Activated T-cell treated with anti-CD3 and anti-CD28 coated beads, Interleukin-2, amount 50 U/mL, for 24 hours (primary cell): ENCODE data around the gene NAA38.
"Not testable (repeated sequence)": the region's sequence is repeated elsewhere in the genome, so short reads cannot be mapped to it uniquely, and the experiment has no call there.

Experiments
- DNase-seq: peaks from one replicate; pipeline ENCODE4 v3.0.0-alpha.2; 2020
- H3K27ac Mint-ChIP-seq: 2 replicates; pipeline ENCODE4 v1.8.0; 2020; ENCODE audit warnings: mild to moderate bottlenecking, mixed read lengths
- H3K27me3 Mint-ChIP-seq: 2 replicates; pipeline ENCODE4 v1.8.0; 2020; ENCODE audit warnings: mixed read lengths
- H3K36me3 Mint-ChIP-seq: 2 replicates; pipeline ENCODE4 v1.8.0; 2020; ENCODE audit warnings: low read depth, mixed read lengths
- H3K4me1 Mint-ChIP-seq: 2 replicates; pipeline ENCODE4 v1.8.0; 2020; ENCODE audit warnings: low read depth, mixed read lengths
- H3K4me3 Mint-ChIP-seq: 2 replicates; pipeline ENCODE4 v1.8.0; 2020; ENCODE audit warnings: mild to moderate bottlenecking, moderate library complexity, mixed read lengths
- H3K9me3 Mint-ChIP-seq: 2 replicates; pipeline ENCODE4 v1.8.0; 2020; ENCODE audit warnings: mixed read lengths

Gene NAA38

DNA sequence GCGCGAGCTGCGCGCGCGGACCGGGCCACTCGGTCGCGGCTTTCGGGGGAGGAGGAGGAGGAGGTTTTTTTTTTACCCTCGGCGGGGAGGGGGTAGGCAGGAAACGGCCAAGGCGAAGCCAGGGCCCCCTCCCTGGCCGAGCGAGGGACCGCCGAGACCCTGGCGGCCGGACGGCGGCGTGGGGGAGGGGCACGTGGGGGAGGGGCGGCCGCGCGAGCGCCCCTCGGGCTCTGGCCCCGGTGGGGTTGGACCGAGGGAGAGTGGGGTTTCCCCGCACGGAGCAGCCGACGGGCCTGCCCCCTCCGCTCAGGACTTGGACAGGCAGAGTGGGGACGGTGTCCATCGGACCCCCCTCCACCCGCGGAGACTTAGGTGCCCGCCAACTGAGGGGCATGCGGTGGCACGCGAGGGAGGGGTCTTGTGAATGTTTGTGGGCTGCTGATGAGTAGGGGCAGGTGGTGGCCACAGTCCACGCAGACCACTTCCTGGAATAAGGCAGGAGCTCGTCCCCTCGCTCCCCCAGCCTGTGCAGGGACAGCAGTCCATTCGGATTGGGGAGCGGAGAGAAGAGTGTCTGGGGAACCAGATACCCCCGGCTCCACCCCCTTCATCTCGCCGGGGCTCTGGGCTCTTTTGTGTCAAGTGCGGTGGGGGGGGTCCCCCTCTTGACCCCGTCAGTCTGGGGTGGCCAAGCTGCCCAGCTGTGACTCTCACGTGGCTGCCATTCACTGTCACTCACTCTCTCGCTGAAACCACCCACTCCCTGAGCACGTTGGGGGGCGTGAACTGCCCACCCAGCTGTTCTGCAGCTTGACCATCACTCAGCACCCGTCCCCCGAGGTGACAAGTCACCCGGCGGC is 28.2 kb upstream of the NAA38 start:
- no peaks in the 10 kb centered on the region for H3K27me3 Mint-ChIP-seq
- H3K36me3 Mint-ChIP-seq: peaks cover 28% of the 10 kb centered on the region
- H3K4me1 Mint-ChIP-seq: peaks cover 10% of the 10 kb centered on the region
- H3K27ac Mint-ChIP-seq: peak overlapping the region; percentile 49
- no peak overlapping the region for H3K4me3 Mint-ChIP-seq
- peak; percentile 75 for DNase-seq
- no peaks in the 10 kb centered on the region for H3K9me3 Mint-ChIP-seq

DNA sequence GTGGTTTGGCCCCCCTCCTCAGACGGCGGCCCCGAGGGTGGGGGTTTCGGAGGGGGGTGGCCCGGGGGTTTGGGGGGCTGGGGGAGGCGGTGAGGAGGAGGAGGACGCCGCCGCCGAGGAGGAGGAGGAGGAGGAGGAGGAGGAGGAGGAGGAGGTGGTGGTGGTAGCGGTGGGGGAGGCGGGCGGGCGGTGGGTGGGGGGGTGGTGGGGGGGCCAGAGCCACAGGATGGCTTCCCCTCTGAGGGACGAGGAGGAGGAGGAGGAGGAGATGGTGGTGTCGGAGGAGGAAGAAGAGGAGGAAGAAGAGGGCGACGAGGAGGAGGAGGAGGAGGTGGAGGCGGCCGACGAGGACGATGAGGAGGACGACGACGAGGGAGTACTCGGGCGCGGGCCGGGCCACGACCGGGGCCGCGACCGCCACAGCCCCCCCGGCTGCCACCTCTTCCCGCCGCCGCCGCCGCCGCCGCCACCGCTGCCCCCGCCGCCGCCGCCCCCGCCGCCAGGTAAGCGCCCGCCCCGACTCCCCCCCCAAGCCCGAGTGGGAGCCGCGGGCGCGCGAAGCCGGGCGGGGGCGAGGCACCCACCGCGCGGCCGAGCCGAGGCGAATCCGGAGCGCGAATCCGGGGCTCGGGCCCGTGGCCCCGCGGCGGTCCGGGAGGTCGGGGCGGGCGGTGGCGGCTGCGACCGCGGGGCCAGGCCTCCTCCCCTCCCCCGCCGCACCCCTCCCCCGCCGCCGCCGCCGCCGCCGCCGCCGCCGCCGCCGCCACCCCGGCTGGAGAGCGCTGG is 27.4 kb upstream of the NAA38 start:
- Mint-ChIP-seq H3K4me1 (peaks cover 3% of the 10 kb centered on the region), H3K36me3 (peaks cover 20% of the 10 kb centered on the region), H3K27ac (peak overlapping the region; percentile 75), H3K27me3 (no peaks in the 10 kb centered on the region), H3K9me3 (no peaks in the 10 kb centered on the region), H3K4me3 (peak overlapping the region; percentile 67)
- peak; percentile 69 for DNase-seq

DNA sequence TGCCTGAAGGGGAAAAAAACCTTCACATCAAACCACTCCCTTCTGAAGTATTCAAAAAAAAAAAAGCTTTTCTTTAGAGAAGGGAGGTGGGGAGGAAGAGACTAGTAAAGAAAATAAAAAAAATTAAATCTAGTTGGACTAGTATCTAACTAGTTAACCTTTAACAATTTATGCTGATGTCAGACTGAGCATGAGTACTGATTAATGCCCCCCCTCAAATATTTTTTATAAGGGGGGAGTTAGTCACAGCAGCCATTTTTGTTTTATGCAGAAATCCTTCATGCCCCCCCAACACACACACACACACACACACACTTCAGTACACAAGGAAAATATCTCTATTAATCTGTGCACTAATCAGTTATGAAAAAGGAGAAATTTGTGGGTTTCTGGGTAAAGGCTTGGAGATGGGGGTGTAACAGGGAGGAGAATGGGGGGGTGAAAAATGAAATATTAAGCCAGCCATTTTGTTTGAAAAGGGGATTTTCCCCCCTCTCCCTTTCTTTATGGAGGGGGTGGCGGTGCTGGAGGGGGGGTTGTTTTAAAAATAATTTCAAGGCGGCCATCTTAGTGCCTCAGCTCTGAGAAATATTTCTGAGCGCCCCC is 26.5 kb upstream of the NAA38 start:
- Mint-ChIP-seq H3K4me1 (peaks cover 3% of the 10 kb centered on the region), H3K36me3 (peaks cover 17% of the 10 kb centered on the region), H3K27ac (peak overlapping the region; percentile 85), H3K9me3 (no peaks in the 10 kb centered on the region), H3K4me3 (no peak overlapping the region), H3K27me3 (no peaks in the 10 kb centered on the region)
- no peak for DNase-seq

DNA sequence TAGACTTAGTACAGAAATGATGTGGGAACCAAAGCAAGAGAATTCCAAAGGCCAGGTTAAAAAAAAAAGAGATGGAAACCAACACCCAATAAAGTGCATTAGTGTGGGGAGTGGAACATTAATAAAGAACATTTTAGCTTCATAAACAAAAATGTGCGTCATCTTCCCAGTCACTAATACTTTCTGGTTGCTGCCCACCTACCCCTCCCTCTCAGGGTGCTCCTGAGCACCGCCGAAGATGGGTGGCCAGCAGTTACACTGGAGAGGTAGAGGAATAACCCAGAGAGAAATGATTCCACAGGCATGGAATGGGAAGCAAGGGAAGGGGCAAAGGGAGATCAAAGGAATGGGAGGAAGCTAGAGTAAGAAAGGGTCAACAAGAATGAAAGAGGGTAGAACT is 25.3 kb upstream of the NAA38 start:
- H3K9me3 Mint-ChIP-seq: no peaks in the 10 kb centered on the region

DNA sequence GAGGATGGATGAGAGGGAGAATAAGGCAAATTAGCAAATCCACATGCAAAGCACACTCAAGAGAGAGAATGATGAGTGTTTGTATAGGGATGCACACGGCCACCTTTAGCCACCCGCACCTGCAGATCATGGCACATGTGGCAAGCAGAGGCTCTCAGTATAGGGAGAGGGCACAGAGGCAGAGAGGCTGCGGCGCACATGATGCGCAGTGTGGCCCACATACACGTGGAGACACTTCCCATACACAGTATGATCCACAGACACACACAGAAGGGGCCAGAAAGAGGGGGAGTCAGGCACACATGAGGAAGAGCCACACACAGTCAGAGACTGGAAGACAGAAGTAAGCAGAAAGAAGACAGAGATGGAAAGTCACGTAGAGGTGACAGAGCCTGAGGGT is 24.7 kb upstream of the NAA38 start:
- H3K36me3 Mint-ChIP-seq: peaks cover 26% of the 10 kb centered on the region
- DNase-seq: no peak
- H3K4me1 Mint-ChIP-seq: peaks cover 6% of the 10 kb centered on the region
- H3K27me3 Mint-ChIP-seq: no peaks in the 10 kb centered on the region
- H3K4me3 Mint-ChIP-seq: no peak overlapping the region
- no peaks in the 10 kb centered on the region for H3K9me3 Mint-ChIP-seq
- no peak overlapping the region for H3K27ac Mint-ChIP-seq

More for the DNA sequence above, 25.3 kb upstream of the NAA38 start:
- Mint-ChIP-seq H3K4me3 (no peak overlapping the region), H3K36me3 (peaks cover 22% of the 10 kb centered on the region), H3K27me3 (no peaks in the 10 kb centered on the region), H3K4me1 (peaks cover 4% of the 10 kb centered on the region), H3K27ac (no peak overlapping the region)
- no peak for DNase-seq

DNA sequence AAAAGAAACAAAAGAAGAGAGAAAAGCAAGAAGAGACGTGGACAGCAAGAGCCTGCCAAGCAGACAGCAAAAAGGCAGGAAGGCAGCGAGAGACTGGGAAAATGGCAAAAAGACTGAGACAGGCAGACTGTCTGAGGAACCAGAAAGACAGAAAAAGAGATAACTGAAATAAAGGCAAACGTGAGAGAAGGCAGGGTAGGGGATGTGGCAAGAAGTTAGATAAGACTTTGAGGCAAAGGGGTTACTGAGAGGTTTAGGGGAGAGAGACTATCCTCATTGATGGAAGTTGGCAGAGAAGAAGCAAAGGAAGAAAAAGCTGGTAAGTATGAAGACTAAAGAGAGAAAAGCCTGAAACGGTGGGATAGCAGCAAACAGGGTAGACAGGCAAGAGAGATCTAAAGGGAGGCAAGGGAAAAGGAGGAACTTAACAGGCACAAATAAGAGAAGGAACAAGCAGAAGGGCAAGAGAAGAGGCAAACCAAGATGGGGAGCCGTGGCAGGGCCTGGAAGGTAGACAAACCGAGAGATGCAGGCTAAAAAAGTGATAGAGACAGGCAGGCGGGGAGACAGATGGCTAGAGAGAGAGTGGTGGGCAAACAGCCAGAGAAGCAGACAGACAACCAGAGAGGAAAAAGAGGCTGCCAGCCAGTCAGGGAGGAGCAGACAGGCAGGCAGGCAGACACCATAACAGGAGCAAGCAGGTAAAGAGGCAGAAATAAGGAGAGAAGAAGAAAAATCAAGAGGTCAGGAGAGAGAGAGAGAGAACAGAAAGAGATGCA is 24.1 kb upstream of the NAA38 start:
- no peak for DNase-seq
- Mint-ChIP-seq H3K36me3 (peaks cover 27% of the 10 kb centered on the region), H3K4me3 (no peak overlapping the region), H3K4me1 (peaks cover 6% of the 10 kb centered on the region), H3K9me3 (no peaks in the 10 kb centered on the region), H3K27me3 (no peaks in the 10 kb centered on the region), H3K27ac (no peak overlapping the region)

DNA sequence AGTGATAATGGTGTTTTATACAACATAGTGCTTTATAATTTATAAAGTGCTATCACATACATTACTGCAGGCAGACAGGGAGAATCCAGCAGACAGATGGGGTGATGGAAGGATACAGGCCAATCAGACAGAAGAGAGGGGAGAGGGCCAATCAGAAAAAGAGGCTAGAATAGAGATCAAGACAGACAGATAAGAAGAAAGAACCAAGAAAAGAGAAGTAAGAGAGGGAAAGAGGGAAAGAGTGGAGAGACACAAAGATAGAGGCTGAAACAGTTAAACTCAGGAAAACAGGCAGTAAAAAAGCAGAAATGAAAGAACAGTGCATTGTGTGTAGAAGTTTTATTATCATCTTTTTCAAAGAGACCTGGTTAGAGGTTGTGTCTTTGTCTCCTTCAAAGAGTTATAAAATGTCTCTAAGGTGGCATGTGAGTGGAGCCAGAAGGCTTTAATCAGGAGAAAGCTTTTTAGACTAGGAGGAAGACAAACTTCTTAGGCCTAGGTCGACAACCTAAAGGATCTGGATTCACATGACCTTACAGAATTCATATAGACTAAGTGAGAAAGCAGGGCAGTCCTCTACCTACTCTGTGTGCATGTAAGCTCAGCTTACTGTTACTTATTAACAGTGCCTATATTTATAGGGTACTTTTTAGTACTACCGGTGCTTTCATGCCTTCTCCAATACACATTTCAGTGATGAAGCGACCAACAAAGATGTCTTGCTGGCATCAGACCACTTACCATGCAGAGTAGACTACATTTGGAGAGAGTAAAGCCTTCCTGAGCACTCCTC is 22.9 kb upstream of the NAA38 start:
- Mint-ChIP-seq H3K27ac (no peak overlapping the region), H3K4me3 (no peak overlapping the region), H3K36me3 (peaks cover 27% of the 10 kb centered on the region), H3K4me1 (peaks cover 9% of the 10 kb centered on the region), H3K9me3 (no peaks in the 10 kb centered on the region), H3K27me3 (no peaks in the 10 kb centered on the region)
- DNase-seq: no peak

DNA sequence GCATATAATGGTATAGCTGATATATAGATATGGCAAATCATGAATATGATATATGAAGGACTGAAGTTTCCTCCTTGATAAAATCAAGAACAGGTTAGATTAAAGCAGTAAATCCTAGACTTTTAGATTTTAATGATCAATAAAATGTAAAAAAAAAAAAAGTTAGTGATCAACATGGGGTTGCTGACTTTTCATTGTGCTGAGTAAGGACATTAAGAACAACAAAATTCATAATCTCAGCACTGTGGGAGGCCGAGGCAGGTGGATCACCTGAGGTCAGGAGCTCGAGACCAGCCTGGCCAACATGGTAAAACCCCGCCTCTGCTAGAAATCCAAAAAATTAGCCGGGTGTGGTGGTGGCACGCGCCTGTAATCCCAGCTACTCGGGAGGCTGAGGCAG is 20.9 kb upstream of the NAA38 start:
- H3K36me3 Mint-ChIP-seq: peaks cover 44% of the 10 kb centered on the region
- no peaks in the 10 kb centered on the region for H3K27me3 Mint-ChIP-seq
- no peak overlapping the region for H3K4me3 Mint-ChIP-seq
- H3K9me3 Mint-ChIP-seq: no peaks in the 10 kb centered on the region
- H3K4me1 Mint-ChIP-seq: peaks cover 9% of the 10 kb centered on the region
- H3K27ac Mint-ChIP-seq: no peak overlapping the region
- DNase-seq: no peak

DNA sequence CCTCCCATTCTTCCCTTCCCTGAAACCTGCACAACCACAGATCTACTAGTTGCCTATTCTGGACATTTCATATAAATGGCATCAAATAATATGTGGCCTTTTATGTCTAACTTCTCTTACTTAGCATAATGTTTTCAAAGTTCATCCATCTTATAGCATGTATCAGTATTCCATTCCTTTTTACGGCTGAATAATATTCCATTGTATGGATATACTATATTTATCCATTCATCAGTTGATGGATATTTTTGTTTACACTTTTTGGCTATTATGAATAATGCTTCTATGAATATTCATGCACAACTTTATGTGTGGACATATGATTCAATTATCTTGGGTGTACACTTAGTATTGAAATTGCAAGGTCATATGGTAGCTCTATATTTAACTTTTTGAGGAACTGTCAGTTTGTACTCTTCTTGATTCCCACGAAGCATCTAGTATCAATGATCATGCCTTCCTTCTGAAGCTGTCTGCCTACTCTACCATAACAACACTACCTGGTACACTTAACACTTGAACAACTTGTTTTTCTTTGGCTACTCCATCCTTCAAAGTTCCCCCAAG is 18.5 kb upstream of the NAA38 start:
- no peak overlapping the region for H3K4me3 Mint-ChIP-seq
- H3K9me3 Mint-ChIP-seq: no peaks in the 10 kb centered on the region
- DNase-seq: no peak
- no peaks in the 10 kb centered on the region for H3K27me3 Mint-ChIP-seq
- H3K4me1 Mint-ChIP-seq: peaks cover 11% of the 10 kb centered on the region
- peaks cover 59% of the 10 kb centered on the region for H3K36me3 Mint-ChIP-seq
- no peak overlapping the region for H3K27ac Mint-ChIP-seq

DNA sequence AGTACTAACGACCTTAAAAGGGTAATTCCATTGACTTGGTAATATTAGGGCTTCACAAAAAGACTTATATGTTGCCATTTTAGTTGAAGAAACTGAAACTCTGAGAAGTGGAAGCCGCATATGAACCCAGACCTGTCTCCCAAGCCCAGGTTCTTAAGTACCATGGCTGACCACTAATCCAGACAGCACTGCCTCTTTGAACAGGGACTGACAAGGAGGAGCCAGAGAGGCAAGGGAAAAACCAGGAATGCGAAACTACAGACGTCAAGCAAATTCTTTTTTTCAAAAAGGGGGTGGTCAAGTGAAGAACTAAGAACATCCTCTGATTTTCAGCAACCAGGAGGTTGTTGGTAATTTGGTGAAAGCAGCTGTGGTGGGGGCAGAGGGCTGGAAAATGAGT is 15.7 kb upstream of the NAA38 start:
- H3K27ac Mint-ChIP-seq: no peak overlapping the region
- H3K4me1 Mint-ChIP-seq: peaks cover 24% of the 10 kb centered on the region
- no peak overlapping the region for H3K4me3 Mint-ChIP-seq
- no peaks in the 10 kb centered on the region for H3K27me3 Mint-ChIP-seq
- peaks cover 59% of the 10 kb centered on the region for H3K36me3 Mint-ChIP-seq
- DNase-seq: no peak
- H3K9me3 Mint-ChIP-seq: no peaks in the 10 kb centered on the region

DNA sequence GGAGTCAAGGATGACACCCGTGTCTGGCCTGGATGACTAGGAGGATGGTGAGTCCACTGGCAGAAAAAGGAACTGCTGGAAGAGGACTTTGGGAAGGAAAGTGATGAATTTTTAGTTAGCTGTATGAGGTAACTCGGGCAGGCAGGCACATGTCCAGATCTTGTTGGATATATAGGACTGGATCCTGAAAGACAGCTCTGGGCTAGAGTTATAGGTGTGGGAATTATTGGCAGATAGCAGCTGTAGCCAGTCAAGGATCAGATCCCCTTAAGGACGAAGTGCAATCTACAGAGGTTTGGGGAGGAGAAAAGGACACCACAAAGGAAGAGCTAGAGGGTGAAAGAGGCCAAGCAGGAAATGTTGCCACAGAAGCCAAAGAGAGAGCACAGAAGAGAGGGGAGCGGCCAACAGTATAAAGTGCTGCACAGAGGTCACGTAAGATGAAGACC is 10.5 kb upstream of the NAA38 start:
- Mint-ChIP-seq H3K4me1 (peaks cover 32% of the 10 kb centered on the region), H3K4me3 (no peak overlapping the region), H3K36me3 (peaks cover 51% of the 10 kb centered on the region), H3K27me3 (no peaks in the 10 kb centered on the region), H3K9me3 (no peaks in the 10 kb centered on the region), H3K27ac (peak overlapping the region; percentile 40)
- no peak for DNase-seq

DNA sequence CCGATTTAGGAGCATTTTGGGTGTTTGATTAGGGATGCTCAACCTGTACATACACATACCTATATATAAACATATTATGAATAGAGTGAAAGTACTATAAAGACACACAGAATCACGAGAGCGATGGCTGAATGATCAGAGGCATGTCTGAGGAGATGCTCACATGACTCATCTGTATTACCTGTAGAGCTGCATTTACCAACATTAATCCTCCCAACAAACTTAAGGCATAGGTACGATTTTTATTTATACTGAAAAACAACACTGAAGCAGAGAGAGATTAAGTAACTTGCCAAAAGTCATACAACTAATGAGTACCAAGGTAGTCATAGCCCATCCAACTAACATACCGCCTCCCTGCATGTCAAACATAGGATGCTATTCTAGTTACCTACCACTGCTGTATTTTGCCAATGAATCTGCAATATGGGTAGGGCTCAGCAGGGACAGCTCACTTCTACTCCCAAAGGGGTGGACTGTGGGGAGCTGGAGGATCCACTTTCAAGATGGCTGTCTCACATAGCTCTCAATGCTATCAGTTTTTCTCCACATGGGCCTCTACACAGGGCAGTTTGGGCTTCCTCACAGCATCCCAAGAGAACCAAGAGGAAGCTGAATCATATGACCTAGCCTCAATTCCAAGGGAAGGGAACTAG is 7.8 kb upstream of the NAA38 start:
- Mint-ChIP-seq H3K4me3 (no peak overlapping the region), H3K27me3 (no peaks in the 10 kb centered on the region), H3K4me1 (peaks cover 40% of the 10 kb centered on the region), H3K36me3 (peaks cover 64% of the 10 kb centered on the region), H3K27ac (no peak overlapping the region), H3K9me3 (no peaks in the 10 kb centered on the region)
- no peak for DNase-seq

DNA sequence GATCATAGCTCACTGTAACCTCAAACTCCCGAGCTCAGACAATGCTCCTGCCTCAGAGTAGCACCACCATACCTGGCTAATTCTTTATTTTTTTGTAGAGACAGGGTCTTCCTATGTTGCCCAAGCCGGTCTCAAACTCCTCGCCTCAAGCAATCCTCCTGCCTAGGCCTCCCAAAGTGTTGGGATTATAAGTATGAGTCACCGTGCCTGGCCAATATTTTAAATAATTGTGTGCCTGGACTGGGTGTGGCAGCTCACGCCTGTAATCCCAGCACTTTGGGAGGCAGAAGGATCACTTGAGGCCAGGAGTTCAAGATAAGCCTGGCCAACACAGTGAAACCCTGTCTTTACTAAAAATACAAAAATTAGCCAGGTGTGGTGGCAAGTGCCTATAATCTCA is 7.0 kb upstream of the NAA38 start:
- Mint-ChIP-seq H3K36me3 (peaks cover 61% of the 10 kb centered on the region), H3K4me1 (peaks cover 37% of the 10 kb centered on the region)
- not testable (repeated sequence) for H3K27ac Mint-ChIP-seq, H3K4me3 Mint-ChIP-seq, H3K9me3 Mint-ChIP-seq, DNase-seq, H3K27me3 Mint-ChIP-seq
